GM18858 (cell line): ENCODE results near the gene MTMR4.
"Not testable (repeated sequence)": the region's sequence is repeated elsewhere in the genome, so short reads cannot be mapped to it uniquely, and the experiment has no call there.

ENCODE experiments used
- ATAC-seq: cut with Tn5 transposase; IDR thresholded peaks from one replicate; pipeline ENCODE4 v1.9.1; 2021; ENCODE audit not compliant: unreplicated experiment

MTMR4 gene

GRCh38 chr17:58527306-58527705, 12.9 kb upstream of the MTMR4 start:
- ATAC-seq: no peak

- ATAC-seq: no peak
These were observed 10.8 kb upstream of the MTMR4 start for GRCh38 chr17:58525239-58525638.

GRCh38 chr17:58521680-58522079, 7.2 kb upstream of the MTMR4 start:
- no peak for ATAC-seq

GRCh38 chr17:58520843-58521430, 6.5 kb upstream of the MTMR4 start:
- no peak for ATAC-seq

DNA sequence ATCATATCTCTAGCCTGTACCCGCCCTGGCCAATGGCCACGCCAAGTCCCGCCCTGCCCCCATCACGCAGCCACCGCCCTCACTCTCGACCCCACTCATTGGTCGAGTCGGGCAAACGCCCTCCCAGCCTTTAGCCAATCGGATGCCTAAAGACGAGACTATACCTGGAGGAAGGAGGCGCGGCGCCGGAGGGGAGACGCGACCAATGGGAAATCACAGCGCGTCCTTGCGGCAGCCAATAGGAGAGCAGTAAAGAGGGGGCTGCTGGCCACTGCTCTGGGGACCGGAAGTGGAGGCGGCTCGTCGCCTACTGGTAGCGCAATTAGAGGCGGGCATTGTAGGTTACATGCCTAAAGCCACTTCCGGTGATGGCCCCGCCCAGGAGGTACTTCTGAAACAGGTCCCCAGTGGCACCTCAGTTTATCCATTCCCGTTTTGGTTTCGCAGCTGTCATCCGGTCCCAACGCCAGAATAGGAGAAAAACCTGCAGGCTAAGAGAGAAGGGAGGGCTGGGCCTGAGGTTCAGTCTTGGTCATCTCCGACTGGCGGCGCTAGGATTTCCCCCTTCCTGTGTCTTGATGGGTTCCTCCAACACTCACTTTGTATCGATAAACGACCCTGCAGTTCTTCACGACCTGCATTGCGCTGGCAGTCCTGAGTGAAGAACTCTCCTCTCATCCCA, 3.6 kb upstream of the MTMR4 start:
- peak; percentile 77 for ATAC-seq

DNA sequence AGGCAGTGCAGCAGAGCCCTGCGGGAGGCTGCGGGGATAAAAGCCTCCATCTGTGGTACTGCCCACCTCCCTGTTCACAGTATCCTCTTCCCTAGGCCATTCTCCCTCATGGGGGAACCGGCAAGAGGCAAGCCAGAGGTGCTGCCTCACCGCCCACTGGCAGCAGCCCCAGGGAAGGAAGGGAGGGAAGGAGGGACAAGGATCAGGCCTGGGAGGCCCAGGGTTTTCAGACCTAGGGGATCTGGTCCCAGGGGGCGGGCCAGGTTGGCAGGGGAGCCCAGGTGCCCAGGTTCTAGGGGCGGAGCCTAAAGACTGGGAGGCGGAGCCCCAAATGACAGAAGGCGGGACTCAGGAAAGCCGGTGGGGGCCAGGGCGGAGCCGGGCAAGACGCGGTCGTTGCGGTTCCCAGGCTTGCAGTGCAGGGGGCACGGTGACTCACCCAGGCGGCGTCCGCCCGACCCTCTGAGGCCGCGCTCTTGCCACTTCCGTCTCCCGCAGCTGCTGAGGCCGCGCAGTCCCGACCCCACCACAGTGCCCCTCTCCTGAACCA, 3.0 kb upstream of the MTMR4 start:
- no peak for ATAC-seq

- ATAC-seq: no peak
These were observed 2.4 kb upstream of the MTMR4 start for GRCh38 chr17:58516644-58517377.

GRCh38 chr17:58515286-58515685, 848 bp upstream of the MTMR4 start:
- no peak for ATAC-seq

- no peak for ATAC-seq
These were observed 326 bp upstream of the MTMR4 start for GRCh38 chr17:58514770-58515157.

DNA sequence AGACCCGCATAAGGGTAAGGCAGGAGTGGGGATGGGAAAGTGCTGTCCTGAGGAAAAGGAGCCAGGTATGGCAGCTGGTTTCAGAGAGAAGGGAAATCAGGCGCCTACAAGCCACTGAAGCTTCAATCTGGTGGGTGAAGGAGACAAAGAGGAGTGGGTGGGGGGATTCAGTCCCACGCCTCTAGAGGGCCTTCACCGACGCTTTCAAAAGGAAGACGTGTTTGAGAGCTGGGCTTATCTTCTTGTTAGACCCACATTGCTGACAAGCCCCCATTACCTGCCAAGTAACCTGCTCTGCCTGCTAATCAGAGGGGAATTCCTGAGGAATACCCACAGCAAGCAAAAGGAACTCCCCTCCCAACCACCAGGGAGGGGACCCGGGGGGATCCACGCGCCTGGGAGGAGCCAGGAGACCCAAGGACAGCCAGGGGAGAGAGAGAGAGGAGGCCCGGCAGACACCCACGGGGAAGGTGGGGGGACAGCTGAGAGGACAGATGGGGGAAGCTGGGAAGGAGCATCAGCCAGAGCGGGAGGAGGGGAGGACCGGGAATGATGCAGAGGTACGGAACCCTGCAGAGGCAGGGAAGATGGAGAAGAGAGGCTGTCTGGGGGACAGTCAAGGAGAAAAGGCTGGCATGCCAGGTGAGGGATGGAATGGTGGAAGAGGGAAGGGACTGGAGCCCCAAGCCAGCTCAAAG, 1.0 kb downstream of the MTMR4 start:
- no peak for ATAC-seq

- no peak for ATAC-seq
These were observed 4.4 kb downstream of the MTMR4 start for GRCh38 chr17:58510075-58510474.

GRCh38 chr17:58508341-58509067, 5.9 kb downstream of the MTMR4 start:
- no peak for ATAC-seq

- no peak for ATAC-seq
These were observed 7.3 kb downstream of the MTMR4 start for GRCh38 chr17:58507123-58507634.

DNA sequence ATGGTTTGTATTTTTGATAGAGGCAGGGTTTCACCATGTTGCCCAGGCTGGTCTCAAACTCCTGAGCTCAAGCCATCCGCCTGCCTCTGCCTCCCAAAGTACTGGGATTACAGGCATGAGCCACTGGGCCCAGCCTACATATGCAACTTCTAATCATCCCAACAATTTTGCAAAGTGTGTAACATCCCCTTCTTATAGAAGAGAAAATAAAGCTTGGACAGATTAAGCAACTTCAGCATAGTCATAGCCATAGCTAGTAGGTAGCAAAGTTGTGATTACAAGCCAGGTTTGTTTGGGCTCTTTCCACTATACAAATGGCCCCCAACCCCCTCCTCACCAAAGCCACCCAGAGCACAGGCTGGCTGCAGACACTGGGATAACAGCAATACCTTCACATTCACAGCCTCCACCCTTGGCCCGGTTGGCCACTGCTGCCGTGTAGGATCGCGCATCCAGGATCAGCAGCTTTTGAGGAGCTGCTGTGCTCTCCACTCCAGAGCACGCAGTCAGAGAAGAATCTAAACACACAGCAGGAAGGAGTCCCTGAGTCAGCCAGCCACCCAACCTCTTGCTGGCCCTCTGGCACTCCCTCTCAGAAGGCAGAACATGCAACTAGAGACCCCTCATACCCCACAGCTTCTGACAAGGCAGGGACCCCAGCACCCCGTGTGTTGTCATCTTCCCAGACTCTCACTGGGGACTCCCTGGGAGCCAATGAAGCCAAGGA, 7.9 kb downstream of the MTMR4 start:
- ATAC-seq: no peak

DNA sequence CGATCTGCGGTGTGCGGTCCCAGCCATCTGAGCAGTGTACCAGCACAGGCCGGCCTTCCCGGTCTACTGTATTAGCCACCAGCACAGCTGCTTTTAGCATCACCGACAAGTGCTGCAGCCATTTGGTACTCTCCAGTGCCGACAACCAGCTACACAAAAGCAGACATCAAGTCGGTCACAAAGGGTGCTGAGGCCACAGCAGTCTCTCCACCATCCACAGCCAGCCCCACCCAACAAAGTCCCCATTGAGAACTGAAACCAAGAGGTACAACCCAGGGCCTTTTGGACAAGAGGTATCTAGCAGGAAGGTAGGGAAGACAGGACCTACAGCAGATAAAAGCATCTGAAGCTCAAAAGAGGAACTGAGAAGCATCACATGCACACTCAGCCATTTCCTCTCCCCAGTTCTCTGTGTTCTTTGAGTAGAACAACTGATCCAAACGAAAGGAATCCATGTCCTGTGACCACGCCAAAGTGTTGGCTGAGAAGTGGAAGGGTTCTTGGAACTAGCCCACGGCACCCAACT, 9.5 kb downstream of the MTMR4 start:
- peak; percentile 77 for ATAC-seq

- ATAC-seq: no peak
These were observed 10.6 kb downstream of the MTMR4 start for GRCh38 chr17:58503866-58504265.

- ATAC-seq: not testable (repeated sequence)
These were observed 11.3 kb downstream of the MTMR4 start for GRCh38 chr17:58503134-58503533.

DNA sequence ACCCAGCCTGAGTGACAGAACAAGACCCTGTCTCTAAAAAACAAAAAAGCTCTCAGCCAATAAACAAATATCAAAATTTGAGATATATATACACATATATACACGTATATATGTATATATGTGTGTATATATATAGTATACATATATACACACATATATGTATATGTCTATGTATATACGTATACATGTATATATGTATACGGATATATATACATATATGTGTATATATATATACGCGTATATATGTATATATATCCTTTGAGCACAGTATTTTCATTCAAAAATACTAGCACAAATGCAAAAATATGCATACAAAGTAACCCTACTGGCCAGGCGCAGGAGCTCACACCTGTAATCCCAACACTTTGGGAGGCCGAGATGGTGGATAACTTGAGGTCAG, 13.0 kb downstream of the MTMR4 start:
- ATAC-seq: no peak

DNA sequence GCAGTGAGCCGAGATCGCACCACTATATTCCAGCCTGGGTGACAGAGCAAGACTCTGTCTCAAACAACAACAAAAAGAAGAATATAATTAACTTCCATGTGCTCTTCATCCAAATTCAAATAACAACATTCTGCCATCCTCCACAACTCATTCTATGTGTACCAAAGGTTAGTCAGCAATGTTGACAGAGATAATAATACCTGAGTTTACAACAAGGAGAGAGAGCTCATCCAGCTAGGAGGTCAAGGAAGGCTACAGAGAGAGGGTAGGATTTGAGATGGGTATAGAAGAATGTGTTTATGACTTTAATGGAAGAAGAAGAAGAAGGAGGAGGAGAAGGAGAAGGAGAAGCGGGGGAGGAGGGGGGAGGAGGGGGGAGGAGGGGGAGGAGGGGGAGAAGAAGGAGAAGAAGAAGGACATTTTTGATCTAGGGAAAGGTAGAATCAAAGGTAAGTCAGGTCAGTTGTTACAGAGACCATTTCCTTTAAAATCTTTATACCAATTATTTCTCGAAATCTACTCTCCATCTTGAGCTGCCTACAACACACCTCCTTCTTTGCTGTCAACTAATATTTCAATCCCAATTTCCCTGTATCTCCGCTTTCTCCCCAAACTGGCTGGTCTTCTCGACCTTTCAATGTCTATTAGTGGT, 16.1 kb downstream of the MTMR4 start:
- ATAC-seq: no peak
